ENCODE measurements around the gene PRDM7. TPM values are rescaled to one million over a fixed set of nuclear protein-coding genes. Genes with fewer than 3 reads are reported as not detected.

The PRDM7 gene
- total and polyA plus RNA-seq, 8 donors, result not detected

DNA sequence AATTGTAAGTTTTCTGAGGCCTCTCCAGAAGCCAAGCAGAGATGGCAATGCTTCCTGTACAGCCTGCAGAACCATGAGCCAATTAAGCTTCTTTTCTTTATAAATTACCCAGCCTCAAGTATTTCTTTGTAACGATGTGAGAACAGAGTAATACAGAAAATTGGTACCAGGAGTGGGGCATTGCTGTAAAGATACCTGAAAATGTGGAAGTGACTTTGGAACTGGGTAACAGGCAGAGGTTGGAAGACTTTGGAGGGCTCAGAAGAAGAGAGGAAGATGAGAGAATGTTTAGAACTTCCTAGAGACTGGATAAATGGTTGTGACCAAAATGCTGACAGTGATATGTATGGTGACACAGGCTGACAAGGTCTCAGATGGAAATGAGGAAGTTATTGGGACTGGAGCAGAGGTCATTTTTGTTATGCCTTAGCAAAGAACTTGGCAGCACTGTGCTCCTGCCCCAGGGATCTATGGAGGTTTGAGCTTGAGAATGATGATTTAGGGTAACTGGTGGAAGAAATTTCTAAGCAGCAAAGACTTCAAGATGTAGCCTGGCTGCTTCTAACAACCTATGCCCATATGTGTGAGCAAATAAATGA, 23.1 kb downstream of the PRDM7 start:
- H3K4me1 ChIP-seq, result no peaks in the 10 kb centered on the region
- intact Hi-C loops (cut with DNase I), result no loop called here
- no peaks in the 10 kb centered on the region for H3K9me3 ChIP-seq
- FAIRE-seq (no peak), DNase-seq (no peak), ATAC-seq (no peak)
- no peak overlapping the region for H3K4me3 ChIP-seq
- no peaks in the 10 kb centered on the region for H3K27me3 ChIP-seq
- no peaks in the 10 kb centered on the region for H3K36me3 ChIP-seq
- TF ChIP-seq, protein P1, sequence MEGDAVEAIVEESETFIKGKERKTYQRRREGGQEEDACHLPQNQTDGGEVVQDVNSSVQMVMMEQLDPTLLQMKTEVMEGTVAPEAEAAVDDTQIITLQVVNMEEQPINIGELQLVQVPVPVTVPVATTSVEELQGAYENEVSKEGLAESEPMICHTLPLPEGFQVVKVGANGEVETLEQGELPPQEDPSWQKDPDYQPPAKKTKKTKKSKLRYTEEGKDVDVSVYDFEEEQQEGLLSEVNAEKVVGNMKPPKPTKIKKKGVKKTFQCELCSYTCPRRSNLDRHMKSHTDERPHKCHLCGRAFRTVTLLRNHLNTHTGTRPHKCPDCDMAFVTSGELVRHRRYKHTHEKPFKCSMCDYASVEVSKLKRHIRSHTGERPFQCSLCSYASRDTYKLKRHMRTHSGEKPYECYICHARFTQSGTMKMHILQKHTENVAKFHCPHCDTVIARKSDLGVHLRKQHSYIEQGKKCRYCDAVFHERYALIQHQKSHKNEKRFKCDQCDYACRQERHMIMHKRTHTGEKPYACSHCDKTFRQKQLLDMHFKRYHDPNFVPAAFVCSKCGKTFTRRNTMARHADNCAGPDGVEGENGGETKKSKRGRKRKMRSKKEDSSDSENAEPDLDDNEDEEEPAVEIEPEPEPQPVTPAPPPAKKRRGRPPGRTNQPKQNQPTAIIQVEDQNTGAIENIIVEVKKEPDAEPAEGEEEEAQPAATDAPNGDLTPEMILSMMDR (IDR thresholded peaks at IDR 0.05), result no peak
- WGBS, 2 donors, result 57 to 70% methylated on average over 1 of the region's 1 CpG
- H3K27ac ChIP-seq, result no peak overlapping the region

DNA sequence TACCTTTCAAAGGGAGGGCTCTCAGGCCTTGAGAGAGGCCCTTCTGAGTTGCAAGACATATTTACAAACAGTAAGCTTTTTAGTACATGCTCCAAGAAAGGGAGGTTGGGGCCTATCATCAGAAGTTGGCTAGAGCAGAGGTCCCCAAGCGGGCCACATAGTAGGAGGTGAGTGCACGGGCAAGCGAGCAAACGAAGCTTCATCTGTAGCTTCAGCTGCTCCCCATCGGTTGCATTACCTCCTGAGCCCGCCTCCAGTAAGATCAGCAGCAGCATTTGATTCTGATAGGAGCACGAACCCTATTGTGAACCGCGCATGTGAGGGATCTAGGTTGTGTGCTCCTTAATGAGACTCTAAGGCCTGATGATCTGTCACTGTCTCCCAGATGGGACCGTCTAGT, 26.2 kb downstream of the PRDM7 start:
- ATAC-seq, result no peak

DNA sequence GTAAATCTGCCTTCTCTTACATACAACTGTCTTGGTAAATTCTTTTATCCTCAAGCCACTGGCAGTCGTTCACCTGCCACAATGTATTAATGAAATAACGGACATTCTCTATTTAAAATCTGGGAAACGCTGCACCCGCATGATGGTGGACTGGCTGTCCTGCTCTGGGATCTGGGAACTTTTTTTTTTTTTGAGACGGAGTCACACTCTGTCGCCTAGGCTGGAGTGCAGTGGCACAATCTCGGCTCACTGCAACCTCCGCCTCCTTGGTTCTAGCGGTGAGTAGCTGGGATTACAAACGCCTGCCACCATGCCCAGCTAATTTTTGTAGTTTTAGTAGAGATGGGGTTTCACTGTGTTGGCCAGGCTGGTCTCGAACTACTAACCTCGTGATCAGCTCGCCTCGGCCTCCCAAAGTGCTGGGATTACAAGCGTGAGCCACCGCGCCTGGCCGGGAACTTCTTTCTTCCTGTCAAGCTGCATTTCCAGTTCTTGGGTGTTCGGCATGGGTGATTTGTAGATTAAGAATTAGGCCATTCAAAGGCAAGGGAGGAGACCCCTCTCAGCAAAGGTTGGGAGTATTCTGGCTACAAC, 28.3 kb downstream of the PRDM7 start:
- TF ChIP-seq, protein P1 (IDR thresholded peaks at IDR 0.05), result no peak
- Histone ChIP-seq H3K27ac (no peak overlapping the region), H3K9me3 (no peaks in the 10 kb centered on the region), H3K36me3 (no peaks in the 10 kb centered on the region), H3K27me3 (no peaks in the 10 kb centered on the region), H3K4me1 (peaks cover 4 to 10% (median 6%) of the 10 kb centered on the region in 3 donors), H3K4me3 (no peak overlapping the region)
- intact Hi-C loops (cut with DNase I), result no loop called here
- ATAC-seq (no peak), DNase-seq (no peak), FAIRE-seq (no peak)
- 81 to 86% methylated on average over 19 of the region's 19 CpGs for WGBS, 2 donors

More for the DNA sequence above, 26.2 kb downstream of the PRDM7 start:
- intact Hi-C loops (cut with DNase I), result no loop called here
- no peak for DNase-seq
- Histone ChIP-seq H3K9me3 (no peaks in the 10 kb centered on the region), H3K27ac (no peak overlapping the region), H3K4me1 (peaks cover 4 to 10% (median 6%) of the 10 kb centered on the region in 3 donors), H3K4me3 (no peak overlapping the region), H3K27me3 (no peaks in the 10 kb centered on the region), H3K36me3 (no peaks in the 10 kb centered on the region)
- TF ChIP-seq, protein P1 (IDR thresholded peaks at IDR 0.05), result no peak
- 78 to 84% methylated on average over 10 of the region's 10 CpGs for WGBS, 2 donors
- FAIRE-seq, result no peak

DNA sequence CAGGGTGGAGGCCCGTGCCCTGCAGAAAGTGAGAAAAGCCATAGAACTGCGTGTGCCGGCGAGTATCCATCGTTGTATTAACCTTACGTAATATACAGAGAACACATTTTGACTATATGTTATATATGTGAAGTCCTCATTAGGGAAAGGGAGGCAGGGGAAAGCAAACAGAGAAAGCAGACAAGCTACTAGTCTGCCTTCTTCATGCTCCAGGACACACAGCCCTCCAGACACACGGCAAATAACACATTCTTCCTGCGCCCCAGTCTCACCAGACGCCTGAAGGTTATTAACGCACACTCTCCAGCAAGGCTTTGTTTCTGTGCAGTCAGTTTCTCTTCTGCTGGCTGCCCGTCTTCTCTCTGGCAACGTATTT, 28.8 kb downstream of the PRDM7 start:
- Histone ChIP-seq H3K9me3 (no peaks in the 10 kb centered on the region), H3K27ac (no peak overlapping the region), H3K4me3 (no peak overlapping the region), H3K36me3 (no peaks in the 10 kb centered on the region), H3K4me1 (peaks cover 4 to 10% (median 6%) of the 10 kb centered on the region in 3 donors), H3K27me3 (no peaks in the 10 kb centered on the region)
- intact Hi-C loops (cut with DNase I), result no loop called here
- peak in 1 of 4 donors; percentile 2 for ATAC-seq
- 56 to 57% methylated on average over 12 of the region's 12 CpGs for WGBS, 2 donors
- DNase-seq, result no peak
- TF ChIP-seq, protein P1 (IDR thresholded peaks at IDR 0.05), result no peak
- FAIRE-seq, result no peak

DNA sequence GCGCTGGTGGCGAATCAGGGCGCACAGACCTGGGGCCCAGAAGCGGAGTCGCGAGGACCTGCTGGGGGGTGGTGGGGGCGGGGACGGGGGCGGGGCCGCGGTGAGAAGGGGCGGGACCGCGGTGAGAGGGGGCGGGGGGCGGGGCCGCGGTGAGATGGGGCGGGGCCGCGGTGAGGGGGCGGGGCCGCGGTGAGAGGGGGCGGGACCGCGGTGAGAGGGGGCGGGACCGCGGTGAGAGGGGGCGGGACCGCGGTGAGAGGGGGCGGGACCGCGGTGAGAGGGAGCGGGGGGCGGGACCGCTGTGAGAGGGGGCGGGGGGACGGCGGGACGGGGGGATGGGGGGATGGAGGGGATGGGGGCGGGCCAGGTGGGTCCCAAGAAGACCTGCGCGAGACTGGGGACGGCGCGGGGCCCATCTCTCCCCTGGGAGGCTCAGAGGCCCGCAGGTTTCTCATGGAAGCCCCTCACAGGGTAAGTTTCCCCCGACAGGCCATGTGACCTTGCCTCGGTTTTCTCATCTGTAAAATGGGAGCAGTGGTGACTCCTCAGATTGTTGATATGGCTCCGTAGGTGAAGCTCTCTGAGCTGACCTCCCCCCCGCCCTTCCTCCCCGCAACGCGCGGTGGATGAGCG, 29.3 kb downstream of the PRDM7 start:
- intact Hi-C loops (cut with DNase I), result no loop called here
- no peaks in the 10 kb centered on the region for H3K27me3 ChIP-seq
- WGBS, 2 donors, result 21 to 38% methylated on average over 19 to 40 of the region's 59 CpGs
- H3K4me1 ChIP-seq, result peaks cover 4 to 10% (median 6%) of the 10 kb centered on the region in 3 donors
- TF ChIP-seq, protein P1 (IDR thresholded peaks at IDR 0.05), result no peak
- no peak for DNase-seq
- peak; percentile 22 to 54 (median 41) for ATAC-seq
- H3K9me3 ChIP-seq, result no peaks in the 10 kb centered on the region
- no peak for FAIRE-seq
- peak overlapping the region; percentile 10 to 65 (median 26) for H3K4me3 ChIP-seq
- H3K36me3 ChIP-seq, result peaks cover 0 to 3% (median 0%) of the 10 kb centered on the region in 3 donors
- no peak overlapping the region for H3K27ac ChIP-seq

Measured in pancreas (tissue), 10 donors.